BE2C (cell line): Measurements from ENCODE around the gene CCDC57.

ENCODE experiments used
- DNase-seq: peaks from one replicate; pipeline ENCODE4 v3.0.0-alpha.2; 2020
- H3K27me3 ChIP-seq: fragments of 250-450 bp; sonication (Bioruptor Pico); 2 replicates; pipeline ENCODE4 v1.5.1; 2020; ENCODE audit warnings: mild to moderate bottlenecking
- H3K36me3 ChIP-seq: fragments of 250-450 bp; sonication (Bioruptor Pico); 2 replicates; pipeline ENCODE4 v1.5.1; 2020; ENCODE audit warnings: mild to moderate bottlenecking
- H3K4me1 ChIP-seq: fragments of 250-450 bp; sonication (Bioruptor Pico); 2 replicates; pipeline ENCODE4 v1.5.1; 2020
- H3K4me3 ChIP-seq: 2 replicates; pipeline ENCODE4 v1.5.1; 2011; ENCODE audit warnings: low read depth, low read length
- H3K9me3 ChIP-seq: fragments of 250-450 bp; sonication (Bioruptor Pico); 2 replicates; pipeline ENCODE4 v1.5.1; 2020
- TF ChIP-seq, protein P1 (sequence below): IDR thresholded peaks from 2 replicates; pipeline ENCODE4 v1.5.1; 2012; ENCODE audit warnings: mild to moderate bottlenecking, low read depth, low read length

Gene CCDC57

DNA sequence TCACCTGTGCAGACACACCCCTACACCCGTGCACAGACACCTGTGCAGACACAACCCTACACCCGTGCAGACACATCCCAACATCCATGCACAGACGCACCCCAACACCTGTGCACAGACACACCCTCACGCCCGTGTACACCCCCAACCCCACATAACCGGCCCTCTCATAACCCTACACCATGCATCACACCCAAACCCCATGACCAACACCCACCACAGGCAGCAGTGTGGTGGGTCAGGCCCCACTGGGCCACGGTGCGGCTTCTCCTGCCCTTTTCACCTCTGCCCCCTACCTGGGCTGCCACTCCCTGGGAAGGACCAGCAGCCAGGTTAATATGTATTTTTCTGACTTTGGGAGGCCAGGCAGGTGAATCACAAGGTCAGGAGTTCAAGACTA is 12.0 kb upstream of the CCDC57 start:
- Histone ChIP-seq H3K4me1 (no peaks in the 10 kb centered on the region; the same call in 1 of the 2 replicates), H3K4me3 (no peak overlapping the region), H3K9me3 (no peaks in the 10 kb centered on the region), H3K27me3 (peaks cover 12% of the 10 kb centered on the region), H3K36me3 (no peaks in the 10 kb centered on the region)
- DNase-seq, result no peak
- TF ChIP-seq, protein P1, sequence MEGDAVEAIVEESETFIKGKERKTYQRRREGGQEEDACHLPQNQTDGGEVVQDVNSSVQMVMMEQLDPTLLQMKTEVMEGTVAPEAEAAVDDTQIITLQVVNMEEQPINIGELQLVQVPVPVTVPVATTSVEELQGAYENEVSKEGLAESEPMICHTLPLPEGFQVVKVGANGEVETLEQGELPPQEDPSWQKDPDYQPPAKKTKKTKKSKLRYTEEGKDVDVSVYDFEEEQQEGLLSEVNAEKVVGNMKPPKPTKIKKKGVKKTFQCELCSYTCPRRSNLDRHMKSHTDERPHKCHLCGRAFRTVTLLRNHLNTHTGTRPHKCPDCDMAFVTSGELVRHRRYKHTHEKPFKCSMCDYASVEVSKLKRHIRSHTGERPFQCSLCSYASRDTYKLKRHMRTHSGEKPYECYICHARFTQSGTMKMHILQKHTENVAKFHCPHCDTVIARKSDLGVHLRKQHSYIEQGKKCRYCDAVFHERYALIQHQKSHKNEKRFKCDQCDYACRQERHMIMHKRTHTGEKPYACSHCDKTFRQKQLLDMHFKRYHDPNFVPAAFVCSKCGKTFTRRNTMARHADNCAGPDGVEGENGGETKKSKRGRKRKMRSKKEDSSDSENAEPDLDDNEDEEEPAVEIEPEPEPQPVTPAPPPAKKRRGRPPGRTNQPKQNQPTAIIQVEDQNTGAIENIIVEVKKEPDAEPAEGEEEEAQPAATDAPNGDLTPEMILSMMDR, result no peak

DNA sequence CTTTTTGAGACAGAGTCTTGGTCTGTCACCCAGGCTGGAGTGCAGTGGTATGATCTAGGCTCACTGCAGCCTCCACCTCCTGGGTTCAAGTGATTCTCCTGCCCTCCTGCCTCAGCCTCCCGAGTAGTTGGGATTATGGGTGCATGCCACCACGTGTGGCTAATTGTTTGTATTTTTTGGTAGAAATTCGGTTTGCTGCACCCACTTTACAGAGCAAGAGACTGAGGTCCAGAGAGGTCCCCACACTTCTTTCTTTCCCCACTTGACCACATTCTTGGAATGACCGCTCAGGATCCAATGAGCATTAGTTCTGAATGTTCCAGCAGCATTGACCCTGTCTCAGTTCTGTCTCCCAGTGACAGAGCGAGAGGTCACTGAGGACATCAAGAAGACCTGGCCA is 10.9 kb upstream of the CCDC57 start:
- no peak overlapping the region for H3K4me3 ChIP-seq
- H3K36me3 ChIP-seq, result no peaks in the 10 kb centered on the region
- TF ChIP-seq, protein P1, result no peak
- peaks cover 3% of the 10 kb centered on the region for H3K27me3 ChIP-seq
- H3K4me1 ChIP-seq, result no peaks in the 10 kb centered on the region
- no peak for DNase-seq
- no peaks in the 10 kb centered on the region for H3K9me3 ChIP-seq

DNA sequence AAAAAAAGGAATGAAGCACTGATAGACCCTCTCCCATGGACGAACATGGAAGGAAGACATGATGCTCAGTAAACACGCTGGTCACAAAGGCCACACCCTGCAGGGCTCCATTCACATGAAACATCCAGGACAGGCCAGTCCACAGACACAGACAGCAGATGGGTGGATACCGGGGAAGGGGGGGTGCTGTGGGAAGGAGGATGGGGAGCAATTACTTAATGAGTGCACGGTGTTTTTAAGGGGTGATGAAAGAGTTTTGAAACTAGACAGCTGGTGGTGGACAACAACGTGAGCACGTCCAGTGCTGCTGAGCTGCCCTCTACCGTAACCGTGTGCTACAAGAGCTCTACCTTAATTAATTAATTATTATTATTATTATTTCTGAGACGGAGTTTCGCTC is 10.2 kb upstream of the CCDC57 start:
- DNase-seq, result no peak
- no peaks in the 10 kb centered on the region for H3K36me3 ChIP-seq
- H3K4me3 ChIP-seq, result no peak overlapping the region
- no peaks in the 10 kb centered on the region for H3K4me1 ChIP-seq
- H3K27me3 ChIP-seq, result no peaks in the 10 kb centered on the region
- no peaks in the 10 kb centered on the region for H3K9me3 ChIP-seq
- TF ChIP-seq, protein P1, result no peak

DNA sequence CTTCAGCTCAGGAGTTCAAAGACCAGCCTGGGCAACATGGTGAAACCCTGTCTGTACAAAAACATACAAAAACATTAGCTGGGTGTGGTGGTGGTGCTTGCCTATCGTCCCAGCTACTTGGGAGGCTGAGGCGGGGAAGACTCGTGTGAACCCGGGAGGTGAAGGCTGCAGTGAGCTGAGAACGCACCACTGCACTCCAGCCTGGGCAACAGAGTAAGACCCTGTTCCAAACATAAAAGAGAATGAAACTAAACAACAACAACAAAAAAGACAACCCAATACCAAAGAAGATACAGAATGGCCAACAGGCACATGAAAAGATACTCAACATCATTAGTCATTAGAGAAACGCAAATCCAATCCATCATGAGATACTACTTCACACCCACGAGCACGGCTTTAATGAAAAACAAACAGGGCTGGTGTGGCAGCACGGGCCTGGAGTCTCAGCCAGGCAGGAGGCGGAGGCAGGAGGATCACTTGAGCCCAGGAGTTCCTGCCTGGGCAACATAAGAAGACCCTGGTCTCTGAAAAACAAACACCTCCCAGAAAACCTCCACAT is 8.8 kb upstream of the CCDC57 start:
- peaks cover 10% of the 10 kb centered on the region for H3K4me1 ChIP-seq
- TF ChIP-seq, protein P1, result no peak

DNA sequence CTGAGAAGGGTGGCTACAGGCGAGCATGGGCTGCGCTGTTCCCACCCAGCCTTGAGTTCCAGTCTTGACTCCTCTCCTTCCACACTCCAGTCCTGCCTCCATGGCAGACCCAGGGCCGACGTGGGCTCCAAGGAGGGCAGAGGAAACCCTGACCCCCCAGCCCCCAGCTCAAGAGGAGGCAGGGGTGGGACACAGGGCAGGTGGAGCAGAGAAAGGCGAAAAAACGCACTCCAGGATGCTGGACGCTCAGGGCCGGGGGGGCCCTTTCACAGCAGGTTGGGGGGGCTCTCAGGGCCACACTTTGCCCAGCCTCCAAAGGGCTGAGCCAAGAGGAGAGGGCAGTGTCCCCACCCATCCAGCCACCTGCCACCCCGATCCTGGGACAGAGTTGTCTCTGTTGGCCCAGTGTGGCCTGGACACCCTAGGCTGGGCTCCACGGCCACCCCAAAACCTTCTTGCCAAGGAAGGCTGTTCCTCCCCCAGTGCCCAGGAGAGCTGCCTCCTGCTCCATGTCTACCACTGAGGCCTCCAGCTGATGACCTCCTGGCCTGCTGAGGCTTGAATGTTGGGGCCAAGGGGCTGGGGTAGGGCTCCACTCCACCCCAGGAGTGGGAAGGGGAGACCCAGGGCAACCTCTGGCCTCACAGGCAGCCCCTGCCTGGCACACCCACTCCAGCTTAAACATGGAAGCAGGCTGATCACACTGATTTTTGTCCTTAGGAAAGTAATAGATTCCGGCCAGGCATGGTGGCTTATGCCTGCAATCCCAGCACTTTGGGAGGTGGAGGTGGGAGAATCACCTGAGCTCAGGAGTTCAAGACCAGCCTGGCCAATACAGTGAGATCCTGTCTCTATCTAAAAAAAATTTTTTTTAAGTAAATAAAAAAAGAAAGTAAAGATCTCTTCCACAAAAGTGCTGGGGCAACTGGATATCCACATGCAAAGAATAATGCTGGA is 7.4 kb upstream of the CCDC57 start:
- Histone ChIP-seq H3K4me1 (peaks cover 13% of the 10 kb centered on the region), H3K9me3 (no peaks in the 10 kb centered on the region), H3K4me3 (no peak overlapping the region), H3K27me3 (no peaks in the 10 kb centered on the region), H3K36me3 (no peaks in the 10 kb centered on the region)
- TF ChIP-seq, protein P1, result no peak
- no peak for DNase-seq

More for the DNA sequence above, 8.8 kb upstream of the CCDC57 start:
- no peak overlapping the region for H3K4me3 ChIP-seq
- no peaks in the 10 kb centered on the region for H3K36me3 ChIP-seq
- H3K9me3 ChIP-seq, result no peaks in the 10 kb centered on the region
- H3K27me3 ChIP-seq, result no peaks in the 10 kb centered on the region
- DNase-seq, result no peak

DNA sequence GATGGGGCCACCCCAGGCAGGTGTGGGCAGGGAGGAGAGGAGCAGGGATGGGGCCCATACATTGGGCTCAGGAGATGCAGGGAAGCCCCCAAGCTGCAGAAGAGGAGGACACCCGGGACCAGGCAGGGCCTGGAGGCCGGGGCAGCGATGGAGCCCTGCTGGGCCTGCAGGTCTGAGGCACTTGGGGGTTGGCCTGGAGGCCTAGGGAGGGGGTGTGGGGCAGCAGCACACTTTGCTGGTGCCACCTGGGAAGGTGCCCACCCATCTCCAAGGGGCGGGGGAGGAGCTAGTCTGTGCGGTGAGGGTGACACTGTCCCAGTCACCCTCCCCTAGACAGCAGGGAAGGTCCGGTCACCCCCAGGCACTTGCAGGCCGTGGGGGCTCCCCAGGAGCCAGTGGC is 6.4 kb upstream of the CCDC57 start:
- H3K9me3 ChIP-seq, result no peaks in the 10 kb centered on the region
- TF ChIP-seq, protein P1, result no peak
- H3K4me3 ChIP-seq, result no peak overlapping the region
- no peaks in the 10 kb centered on the region for H3K36me3 ChIP-seq
- no peaks in the 10 kb centered on the region for H3K27me3 ChIP-seq
- no peak for DNase-seq
- H3K4me1 ChIP-seq, result peaks cover 13% of the 10 kb centered on the region
